GM21447 (cell line): ENCODE data around the gene CDHR3.
"Not testable (repeated sequence)": the region's sequence is repeated elsewhere in the genome, so short reads cannot be mapped to it uniquely, and the experiment has no call there.

Source experiments
- ATAC-seq: cut with Tn5 transposase; IDR thresholded peaks from one replicate; pipeline ENCODE4 v1.9.1; 2021; ENCODE audit not compliant: unreplicated experiment

The CDHR3 gene

DNA sequence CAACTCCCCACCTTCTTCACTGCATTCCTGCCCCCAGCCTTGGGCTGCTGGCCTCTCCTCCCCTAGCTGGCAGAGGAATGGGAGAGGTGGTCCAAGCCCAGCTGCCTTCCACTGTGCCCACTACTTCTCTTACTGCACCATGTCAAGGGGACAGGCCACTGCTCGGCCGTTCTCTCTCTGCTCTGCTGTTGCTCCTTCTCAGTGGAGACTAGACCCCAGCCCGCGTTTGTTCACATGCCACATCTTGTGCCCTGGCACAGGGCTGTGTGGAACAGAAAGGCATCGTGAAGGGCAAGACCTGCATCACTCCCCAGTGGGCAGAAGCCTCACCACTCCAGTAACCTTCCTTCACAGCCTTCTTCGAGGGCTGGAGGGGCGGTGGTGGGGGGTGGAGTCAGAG lies 711 bp upstream of the CDHR3 start:
- ATAC-seq = no peak

DNA sequence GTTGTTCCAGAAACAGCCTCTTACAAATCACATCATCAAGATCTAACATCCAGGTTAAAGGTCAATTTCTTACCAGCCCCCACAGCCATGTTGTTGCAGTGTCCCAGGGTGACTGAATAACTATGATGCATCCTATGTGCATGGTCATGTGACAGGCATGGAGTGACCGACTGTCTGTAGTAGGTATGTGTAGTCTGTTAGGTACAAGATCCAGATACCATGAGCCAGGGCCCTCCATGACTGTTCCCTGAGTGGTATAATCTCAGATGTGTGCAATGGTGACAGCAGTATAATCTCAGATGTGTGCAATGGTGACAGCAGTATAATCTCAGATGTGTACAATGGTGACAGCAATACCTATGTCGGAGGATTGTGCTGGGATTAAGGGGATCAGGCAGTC lies 8.8 kb downstream of the CDHR3 start:
- ATAC-seq = no peak

GRCh38 chr7:105972276-105972675 lies 9.2 kb downstream of the CDHR3 start:
- no peak for ATAC-seq

DNA sequence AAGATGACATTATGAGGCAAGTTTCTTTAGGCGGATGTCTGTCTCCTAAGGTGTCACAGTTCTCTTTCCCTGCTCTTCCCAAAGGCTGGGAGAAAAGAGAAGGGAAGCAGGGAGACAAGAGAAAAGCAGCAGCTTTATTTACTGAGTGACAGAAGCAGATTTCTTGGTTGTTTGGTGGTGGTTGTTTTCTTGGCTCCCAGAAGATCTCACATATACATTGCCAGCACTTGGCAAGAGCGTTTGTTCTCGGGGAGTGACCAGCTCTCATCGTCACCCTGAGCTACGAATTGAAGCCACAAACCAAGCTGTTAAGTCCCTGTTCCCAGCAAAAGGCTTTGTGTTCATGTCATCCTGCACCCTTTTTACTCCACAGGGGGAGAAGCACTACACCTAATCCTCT lies 11.4 kb downstream of the CDHR3 start:
- no peak for ATAC-seq

- no peak for ATAC-seq
Observed at GRCh38 chr7:105975770-105976417, 12.8 kb downstream of the CDHR3 start.

- no peak for ATAC-seq
Observed at GRCh38 chr7:105976868-105977267, 13.8 kb downstream of the CDHR3 start.

DNA sequence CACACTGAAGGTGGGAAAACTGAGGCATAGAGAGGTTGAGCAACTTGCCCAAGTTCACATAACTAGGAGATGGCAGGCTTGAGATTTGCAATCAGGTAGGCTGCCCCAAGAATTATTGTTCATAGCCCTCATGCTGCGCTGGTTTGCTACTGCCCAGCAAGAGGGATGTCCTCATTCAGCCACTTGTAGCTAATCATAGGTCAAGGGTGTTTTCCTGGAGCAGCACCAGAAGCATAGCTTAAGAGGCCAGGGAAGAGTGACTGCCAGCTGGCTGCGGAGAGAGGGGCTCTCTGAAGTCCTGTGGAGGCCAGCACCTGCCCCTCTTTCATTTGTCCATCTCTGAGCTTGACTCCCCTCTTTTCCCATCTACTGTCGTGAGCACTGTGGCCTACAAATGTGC lies 15.0 kb downstream of the CDHR3 start:
- no peak for ATAC-seq

DNA sequence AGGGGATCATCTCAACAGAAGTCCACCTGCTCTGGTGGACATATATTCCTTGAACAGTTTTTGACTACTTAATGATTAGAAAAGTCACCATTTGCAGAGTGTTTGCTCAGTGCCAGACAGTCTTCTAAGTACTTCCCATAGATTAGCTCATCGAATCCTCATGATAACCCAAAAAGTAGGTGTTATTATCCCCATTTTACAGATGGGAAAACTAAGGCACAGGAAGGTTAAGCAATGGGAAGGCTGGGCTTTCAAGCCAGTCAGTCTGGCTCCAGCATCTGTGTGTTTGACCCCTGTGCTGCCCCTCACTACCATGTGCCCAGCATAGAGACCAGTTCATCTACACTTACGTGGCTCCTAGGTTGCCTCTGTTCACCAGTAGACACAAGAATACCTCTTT lies 15.9 kb downstream of the CDHR3 start:
- ATAC-seq = no peak

DNA sequence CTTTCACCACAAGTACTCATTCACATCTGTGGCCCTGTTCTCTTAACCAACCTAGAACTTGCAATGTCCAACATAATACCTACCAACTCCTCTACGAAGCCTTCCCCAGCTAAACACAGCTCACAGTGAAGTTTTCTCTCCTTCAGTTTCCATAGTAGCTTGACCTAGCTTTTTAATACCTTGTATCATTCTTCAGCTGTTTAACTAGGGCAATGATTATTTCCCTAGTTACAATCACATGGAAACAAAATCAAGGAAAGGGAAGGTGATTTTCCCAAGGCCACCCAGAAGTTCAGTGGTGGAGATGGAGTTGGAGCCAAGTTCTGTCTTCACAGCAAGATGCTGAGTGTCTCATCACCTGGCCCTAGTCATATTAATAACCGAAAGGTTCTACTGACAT lies 16.3 kb downstream of the CDHR3 start:
- ATAC-seq = no peak

GRCh38 chr7:105980645-105981396 lies 17.8 kb downstream of the CDHR3 start:
- ATAC-seq = no peak

- no peak for ATAC-seq
Observed at GRCh38 chr7:105982388-105982787, 19.3 kb downstream of the CDHR3 start.

DNA sequence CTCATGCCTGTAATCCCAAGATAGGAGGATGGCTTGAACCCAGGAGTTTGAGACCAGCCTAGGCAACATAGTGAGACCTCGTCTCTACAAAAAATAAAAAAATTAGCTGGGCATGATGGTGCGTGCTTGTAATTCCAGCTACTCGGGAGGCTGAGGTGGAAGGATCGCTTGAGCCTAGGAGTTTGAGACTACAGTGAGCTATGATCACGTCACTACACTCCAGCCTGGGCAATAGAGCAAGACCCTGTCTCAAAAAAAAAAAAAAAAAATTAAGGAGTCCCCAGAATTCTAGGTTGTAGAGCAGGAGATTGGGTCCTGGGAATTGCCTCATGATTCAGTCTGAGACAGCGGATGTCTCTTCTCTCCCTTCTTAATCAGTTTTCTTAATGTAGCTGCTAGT lies 21.7 kb downstream of the CDHR3 start:
- ATAC-seq = not testable (repeated sequence)

DNA sequence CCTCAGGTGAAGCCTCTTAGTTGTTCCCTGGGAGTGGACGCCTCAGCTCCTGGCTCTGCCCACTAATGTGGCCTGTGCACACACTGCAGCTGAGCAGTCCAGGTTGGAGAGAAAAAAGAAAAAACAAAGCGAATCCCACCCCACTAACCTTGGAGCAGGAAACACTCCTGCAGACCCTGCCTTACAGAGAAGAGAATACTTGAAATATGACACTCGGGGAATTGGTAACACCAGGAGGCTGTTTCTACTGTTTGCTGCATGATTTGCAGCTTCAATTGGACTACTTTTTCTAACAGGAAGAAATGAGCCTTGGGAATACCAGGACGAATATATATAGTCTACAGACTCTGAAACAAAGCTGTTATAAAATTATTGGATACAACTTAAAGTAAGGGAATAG lies 22.2 kb downstream of the CDHR3 start:
- no peak for ATAC-seq

DNA sequence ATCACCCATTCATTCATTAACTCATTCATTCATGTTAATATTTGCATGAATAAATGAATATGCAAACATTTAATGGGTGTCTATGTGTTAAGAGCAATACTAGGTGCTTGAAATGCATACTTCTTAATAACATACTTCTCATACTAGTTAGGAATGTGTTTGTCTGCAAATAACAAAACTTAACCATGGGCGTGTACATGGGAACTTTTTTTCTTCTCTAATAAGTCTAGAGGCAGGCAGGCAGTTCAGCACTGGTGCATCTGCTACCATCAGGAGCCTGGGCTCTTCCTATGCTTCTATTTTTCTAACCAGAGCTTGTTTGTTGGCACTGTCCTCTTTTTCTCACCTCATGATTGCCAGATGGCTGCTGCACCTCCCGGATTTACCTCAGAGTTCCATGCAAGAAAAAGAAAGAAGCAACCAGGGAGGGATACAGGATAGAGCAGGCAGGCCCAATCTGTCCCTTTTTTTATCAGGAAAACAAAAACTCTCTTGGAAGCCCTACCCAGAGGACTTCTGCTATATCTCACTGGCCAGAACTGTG lies 22.7 kb downstream of the CDHR3 start:
- ATAC-seq = no peak

DNA sequence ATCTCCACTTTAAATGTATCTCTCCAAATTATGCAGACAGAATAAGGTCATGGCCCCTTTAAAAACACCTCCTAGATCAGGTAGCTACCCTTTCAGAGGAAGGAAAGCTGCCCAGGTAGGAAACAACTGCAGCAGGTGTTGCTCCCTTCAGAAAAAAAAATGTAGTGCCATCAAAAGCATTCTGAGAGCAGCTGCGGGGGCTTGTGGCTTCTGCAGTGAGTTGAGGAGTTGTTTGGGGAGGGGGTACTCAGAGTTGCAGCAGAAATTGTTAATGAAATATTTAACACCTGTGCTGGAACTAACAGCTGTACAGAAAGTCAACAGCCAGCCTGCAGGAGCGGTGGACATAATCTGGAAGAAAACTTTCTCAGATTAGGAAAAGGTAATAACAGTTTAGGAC lies 24.0 kb downstream of the CDHR3 start:
- ATAC-seq = no peak

DNA sequence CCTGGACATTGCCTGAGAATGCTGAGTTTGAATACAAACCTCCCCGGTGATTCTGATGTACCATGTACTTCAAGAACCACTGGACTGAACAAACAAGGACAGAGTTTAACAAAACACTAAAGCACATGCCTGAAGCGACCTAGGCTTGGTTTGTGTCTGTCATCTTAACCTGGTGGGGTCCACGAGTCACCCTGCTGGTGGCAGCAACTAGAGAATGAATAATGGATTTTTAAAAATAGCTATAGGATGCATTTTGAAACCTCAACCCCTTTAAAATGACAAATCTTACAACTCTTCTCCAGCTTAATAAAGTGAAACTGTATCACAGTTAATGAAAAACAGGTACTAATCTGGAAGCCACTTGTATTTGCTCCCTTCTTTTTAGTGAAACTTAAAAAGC lies 25.2 kb downstream of the CDHR3 start:
- no peak for ATAC-seq

DNA sequence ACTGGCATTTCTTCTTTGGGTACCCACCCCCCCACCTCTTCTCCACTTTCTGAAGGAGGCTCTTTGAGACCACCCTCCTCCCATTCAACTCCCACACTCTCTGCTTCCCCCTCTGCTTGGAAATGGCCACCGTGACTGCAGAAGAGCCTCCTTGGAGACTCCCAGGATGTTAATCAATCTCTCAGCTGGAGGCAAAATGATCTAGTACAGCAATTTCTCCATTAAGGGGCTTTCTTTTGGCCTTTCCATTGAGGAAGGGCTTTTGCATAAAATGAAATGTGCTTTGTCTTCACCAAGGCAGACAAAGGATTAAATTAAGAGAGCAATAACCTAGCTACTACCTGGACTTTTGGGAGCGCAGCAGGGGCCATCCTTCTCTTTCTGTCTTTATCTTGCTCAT lies 26.1 kb downstream of the CDHR3 start:
- no peak for ATAC-seq

GRCh38 chr7:105989686-105990085 lies 26.6 kb downstream of the CDHR3 start:
- no peak for ATAC-seq

DNA sequence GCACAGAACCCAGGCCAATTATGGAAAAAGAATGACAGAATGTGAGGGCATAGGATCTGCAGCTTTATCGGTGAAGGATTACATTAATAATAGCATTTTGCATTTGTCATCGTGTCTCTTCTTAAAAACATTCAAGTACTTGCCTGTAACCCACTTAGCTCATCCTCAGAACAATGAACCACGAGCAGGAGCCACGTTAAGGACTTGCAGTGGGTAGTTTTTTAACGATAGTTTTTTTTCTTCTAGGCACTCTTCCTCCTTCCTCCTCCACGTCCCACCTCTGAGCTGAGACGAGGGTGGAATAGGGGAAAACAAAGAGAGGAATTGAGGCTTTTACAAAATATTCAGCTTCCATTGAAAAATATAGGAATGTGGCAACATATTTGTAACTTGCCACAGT lies 27.1 kb downstream of the CDHR3 start:
- ATAC-seq = no peak

DNA sequence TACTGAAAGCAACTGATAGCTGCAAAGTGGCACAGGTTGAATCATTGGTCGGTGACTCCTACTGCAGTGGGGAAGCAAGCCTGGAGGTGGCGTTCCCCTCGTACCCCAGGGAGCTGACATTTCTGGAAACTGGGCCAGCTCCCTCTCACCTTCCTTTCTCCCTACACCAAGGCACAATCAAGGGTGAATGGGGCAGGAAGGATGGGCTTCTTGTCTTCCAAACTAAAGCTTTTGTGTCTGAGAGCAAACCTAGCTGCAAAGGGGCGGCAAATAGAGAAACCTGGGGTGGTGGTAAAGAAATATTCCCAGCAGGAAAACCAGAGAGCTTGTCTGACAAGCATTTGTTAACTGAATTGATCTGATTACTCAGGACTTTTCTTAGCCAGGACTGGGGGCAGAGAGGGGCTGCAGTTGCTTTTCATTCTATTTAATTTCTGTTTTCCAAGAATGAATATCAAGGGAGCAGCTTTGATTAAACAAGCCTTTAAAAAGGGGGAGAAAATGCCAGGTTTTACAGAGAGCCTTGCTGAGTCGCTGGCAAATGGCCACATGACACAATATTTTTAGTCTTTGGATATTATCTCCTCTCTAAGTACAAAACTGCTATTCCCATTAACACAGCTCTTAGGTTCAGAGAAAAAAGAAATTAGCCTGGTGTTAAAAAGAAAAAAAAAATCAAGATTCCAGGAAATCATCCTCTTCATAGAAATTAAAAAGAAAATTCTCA lies 27.8 kb downstream of the CDHR3 start:
- no peak for ATAC-seq

DNA sequence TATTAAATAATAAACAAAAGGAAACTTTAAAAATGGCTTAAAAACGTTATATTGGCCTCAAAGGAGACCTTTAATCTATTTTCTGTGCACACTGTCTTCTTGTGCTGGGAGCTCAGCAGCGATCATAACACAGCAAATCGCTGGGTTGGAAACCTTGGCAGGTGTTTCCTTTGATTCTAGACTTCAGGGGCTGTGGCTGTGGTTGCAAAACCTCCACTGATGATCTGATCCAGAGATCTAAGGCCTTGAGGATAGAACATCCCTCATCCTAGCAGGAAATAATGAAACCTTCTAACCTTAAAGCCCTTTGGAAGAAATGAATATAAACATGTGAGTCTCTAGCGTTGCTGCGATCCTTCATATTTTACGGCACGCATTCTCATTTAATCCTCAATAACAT lies 29.8 kb downstream of the CDHR3 start:
- no peak for ATAC-seq
